GM23338 (cell line): ENCODE data around the gene DRGX. TPM values are rescaled to one million over a fixed set of nuclear protein-coding genes. Genes with fewer than 3 reads are reported as not detected.

Source experiments
- ATAC-seq: fragments of 200-7000 bp; cut with Tn5 transposase; 3 replicates; pipeline ENCODE4 v1.9.1; 2020
- DNase-seq: peaks from one replicate; pipeline ENCODE4 v3.0.0-alpha.2; 2015; ENCODE audit warnings: low spot score
- H2AFZ ChIP-seq: fragments of 200-600 bp; sonication (generic); 2 replicates; pipeline ENCODE4 v1.8.0; 2016; ENCODE audit warnings: antibody characterized with exemption, mild to moderate bottlenecking, moderate library complexity
- H3F3A ChIP-seq: fragments of 200-600 bp; sonication (generic); replicated peaks from 2 replicates; pipeline ENCODE4 v1.8.0; 2017; ENCODE audit warnings: antibody characterized with exemption, mixed run types, low read depth
- H3K27ac ChIP-seq: fragments of 200-600 bp; sonication (generic); 2 replicates; pipeline ENCODE4 v1.6.1; 2016; ENCODE audit warnings: low read depth
- H3K27me3 ChIP-seq: fragments of 200-600 bp; sonication (generic); 2 replicates; pipeline ENCODE4 v1.8.0; 2016; ENCODE audit warnings: mild to moderate bottlenecking, mixed run types, moderate library complexity; ENCODE audit not compliant: insufficient read depth
- H3K36me3 ChIP-seq: fragments of 200-600 bp; sonication (generic); 2 replicates; pipeline ENCODE4 v1.8.0; 2016; ENCODE audit warnings: mild to moderate bottlenecking; ENCODE audit not compliant: insufficient read depth
- H3K4me1 ChIP-seq: fragments of 200-600 bp; sonication (generic); 2 replicates; pipeline ENCODE4 v1.8.0; 2016; ENCODE audit warnings: mild to moderate bottlenecking, moderate library complexity; ENCODE audit not compliant: insufficient read depth
- H3K4me2 ChIP-seq: fragments of 200-600 bp; sonication (generic); 2 replicates; pipeline ENCODE4 v1.7.1; 2017; ENCODE audit warnings: mixed run types
- H3K4me3 ChIP-seq: fragments of 200-600 bp; sonication (generic); 2 replicates; pipeline ENCODE4 v1.6.1; 2016; ENCODE audit warnings: mixed run types
- H3K79me2 ChIP-seq: fragments of 200-600 bp; sonication (generic); replicated peaks from 2 replicates; pipeline ENCODE4 v1.8.0; 2017; ENCODE audit warnings: mild to moderate bottlenecking; ENCODE audit not compliant: insufficient read depth
- H3K9me2 ChIP-seq: fragments of 200-600 bp; sonication (generic); 2 replicates; pipeline ENCODE4 v1.8.0; 2017; ENCODE audit not compliant: insufficient read depth
- H4K20me1 ChIP-seq: fragments of 200-600 bp; sonication (generic); replicated peaks from 2 replicates; pipeline ENCODE4 v1.8.0; 2017; ENCODE audit warnings: mild to moderate bottlenecking; ENCODE audit not compliant: insufficient read depth
- H3K27ac Mint-ChIP-seq: 2 replicates; pipeline ENCODE4 v1.8.0; 2020; ENCODE audit warnings: inconsistent platforms, mild to moderate bottlenecking, moderate library complexity, mixed read lengths
- H3K27me3 Mint-ChIP-seq: 3 replicates; pipeline ENCODE4 v1.8.0; 2022; ENCODE audit warnings: low read depth, mild to moderate bottlenecking, moderate library complexity, mixed read lengths, inconsistent platforms; ENCODE audit not compliant: insufficient read depth, poor library complexity
- H3K36me3 Mint-ChIP-seq: 3 replicates; pipeline ENCODE4 v1.8.0; 2021; ENCODE audit warnings: low read depth, mild to moderate bottlenecking, inconsistent platforms, moderate library complexity, mixed read lengths
- H3K4me1 Mint-ChIP-seq: 3 replicates; pipeline ENCODE4 v1.8.0; 2020; ENCODE audit warnings: mild to moderate bottlenecking, inconsistent platforms, mixed read lengths
- H3K4me3 Mint-ChIP-seq: 3 replicates; pipeline ENCODE4 v1.8.0; 2021; ENCODE audit warnings: moderate library complexity, mild to moderate bottlenecking, inconsistent platforms, mixed read lengths
- H3K9me3 Mint-ChIP-seq: 3 replicates; pipeline ENCODE4 v1.8.0; 2020; ENCODE audit warnings: moderate library complexity, mild to moderate bottlenecking, inconsistent platforms, mixed read lengths
- CREB1 ChIP-seq: fragments of 250-450 bp; sonication (Bioruptor Pico); IDR thresholded peaks from 2 replicates; pipeline ENCODE4 v1.5.0; 2020; ENCODE audit warnings: low read depth, mild to moderate bottlenecking, moderate library complexity
- ETS1 ChIP-seq: IDR thresholded peaks from 2 replicates; pipeline ENCODE4 v1.6.1; 2016; ENCODE audit warnings: antibody characterized with exemption
- EZH2 ChIP-seq: fragments of 200-600 bp; sonication (generic); IDR thresholded peaks from one replicate; pipeline ENCODE4 v1.8.0; 2017; ENCODE audit warnings: antibody characterized with exemption, mild to moderate bottlenecking, low read depth; ENCODE audit not compliant: unreplicated experiment
- EZH2phosphoT487 ChIP-seq: fragments of 200-600 bp; sonication (generic); IDR thresholded peaks from one replicate; pipeline ENCODE4 v1.8.1; 2018; ENCODE audit warnings: antibody characterized with exemption; ENCODE audit not compliant: unreplicated experiment
- JUNB ChIP-seq: IDR thresholded peaks from one replicate; pipeline ENCODE4 v1.6.1; 2016; ENCODE audit warnings: antibody characterized with exemption; ENCODE audit not compliant: unreplicated experiment
- NANOG ChIP-seq: IDR thresholded peaks from 2 replicates; pipeline ENCODE4 v1.6.1; 2016; ENCODE audit warnings: antibody characterized with exemption, borderline replicate concordance
- POLR2AphosphoS5 ChIP-seq: IDR thresholded peaks from 2 replicates; pipeline ENCODE4 v1.6.1; 2016; ENCODE audit warnings: antibody characterized with exemption, low read depth
- REST ChIP-seq: IDR thresholded peaks from one replicate; pipeline ENCODE4 v1.6.1; 2018; ENCODE audit warnings: antibody characterized with exemption; ENCODE audit not compliant: unreplicated experiment
- STAT1 ChIP-seq: IDR thresholded peaks from one replicate; pipeline ENCODE4 v1.6.1; 2016; ENCODE audit warnings: antibody characterized with exemption; ENCODE audit not compliant: unreplicated experiment
- ZNF114 ChIP-seq: fragments of 250-450 bp; sonication (Bioruptor Pico); IDR thresholded peaks from 2 replicates; pipeline ENCODE4 v1.5.0; 2020; ENCODE audit warnings: mild to moderate bottlenecking, moderate library complexity
- ZNF331 ChIP-seq: fragments of 250-450 bp; sonication (Bioruptor Pico); IDR thresholded peaks from 2 replicates; pipeline ENCODE4 v1.5.0; 2020; ENCODE audit warnings: low read depth, mild to moderate bottlenecking, moderate library complexity
- ZNF462 ChIP-seq: fragments of 250-450 bp; sonication (Bioruptor Pico); IDR thresholded peaks from 2 replicates; pipeline ENCODE4 v1.5.0; 2020; ENCODE audit warnings: mild to moderate bottlenecking, moderate library complexity
- polyA plus RNA-seq: library from polyadenylated mRNA; unstranded; fragments of >200 nt; fragmentation: Nextera tagmentation; extraction: Ambion mirVana; gene quantifications from 2 replicates; pipeline ENCODE4 v1.2.1, GENCODE V29; 2016
- total RNA-seq: library from RNA; depleted of rRNA; stranded (reverse); fragments of >200 nt; shearing (Covaris generic); gene quantifications from 2 replicates; pipeline ENCODE4 v1.2.3, GENCODE V29; 2014
- TF ChIP-seq, protein P1 (sequence below), 2 experiments: fragments of 200-600 bp in 1 of 2; sonication (generic) in 1 of 2; conservative IDR thresholded peaks; 2 replicates each; pipeline versions ENCODE4 v1.5.1 to v1.6.1; 2016 to 2017; ENCODE audit warnings: antibody characterized with exemption in 2 of 2, low read depth in 2 of 2, mild to moderate bottlenecking in 2 of 2, moderate library complexity in 1 of 2

DRGX gene
- total and polyA plus RNA-seq, 2 experiments from 2014 or later = not detected

DNA sequence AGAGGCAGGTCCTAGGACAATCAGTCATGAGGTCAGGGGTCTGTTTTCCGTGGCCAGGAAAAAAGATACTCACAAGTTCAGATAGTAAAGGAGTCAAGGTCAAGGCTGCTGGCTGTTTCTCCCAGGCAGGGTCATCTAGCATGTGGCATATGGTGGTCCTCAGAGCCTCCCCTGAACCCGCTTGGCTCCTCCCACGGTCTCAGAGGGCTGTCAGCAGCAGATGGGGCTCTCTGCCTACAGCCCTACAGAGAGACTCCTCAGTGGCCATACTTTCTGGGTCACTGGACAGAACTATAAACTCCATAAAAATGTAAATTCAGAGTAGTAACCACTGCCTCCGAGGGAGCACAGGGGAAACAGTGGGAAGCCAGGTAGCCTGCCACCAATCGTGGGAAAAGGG, 11.3 kb upstream of the DRGX start:
- peaks cover 36% of the 10 kb centered on the region for H3K4me1 Mint-ChIP-seq
- no peak overlapping the region for H3K4me3 ChIP-seq
- H3K4me2 ChIP-seq = no peak overlapping the region
- H3K4me3 Mint-ChIP-seq = no peak overlapping the region
- H3K36me3 ChIP-seq = no peaks in the 10 kb centered on the region
- no peaks in the 10 kb centered on the region for H3K36me3 Mint-ChIP-seq
- H3K9me3 Mint-ChIP-seq = no peaks in the 10 kb centered on the region
- peaks cover 7% of the 10 kb centered on the region for H3K4me1 ChIP-seq
- H3K27ac Mint-ChIP-seq = no peak overlapping the region
- no peak overlapping the region for H3K27ac ChIP-seq
- H3F3A ChIP-seq = no peaks in the 10 kb centered on the region
- DNase-seq (no peak), ATAC-seq (no peak)
- H3K79me2 ChIP-seq = no peaks in the 10 kb centered on the region
- no peaks in the 10 kb centered on the region for H3K9me2 ChIP-seq
- no peak for TF ChIP-seq POLR2AphosphoS5
- TF ChIP-seq REST = no peak
- no peak for TF ChIP-seq NANOG
- TF ChIP-seq JUNB = no peak
- no peak for TF ChIP-seq EZH2phosphoT487
- no peak for TF ChIP-seq ETS1
- TF ChIP-seq STAT1 = no peak
- no peak for TF ChIP-seq CREB1 (CRISPR knock-in tag)
- no peak for TF ChIP-seq ZNF462 (CRISPR knock-in tag)
- TF ChIP-seq ZNF114 (CRISPR knock-in tag) = no peak
- TF ChIP-seq, protein P1, sequence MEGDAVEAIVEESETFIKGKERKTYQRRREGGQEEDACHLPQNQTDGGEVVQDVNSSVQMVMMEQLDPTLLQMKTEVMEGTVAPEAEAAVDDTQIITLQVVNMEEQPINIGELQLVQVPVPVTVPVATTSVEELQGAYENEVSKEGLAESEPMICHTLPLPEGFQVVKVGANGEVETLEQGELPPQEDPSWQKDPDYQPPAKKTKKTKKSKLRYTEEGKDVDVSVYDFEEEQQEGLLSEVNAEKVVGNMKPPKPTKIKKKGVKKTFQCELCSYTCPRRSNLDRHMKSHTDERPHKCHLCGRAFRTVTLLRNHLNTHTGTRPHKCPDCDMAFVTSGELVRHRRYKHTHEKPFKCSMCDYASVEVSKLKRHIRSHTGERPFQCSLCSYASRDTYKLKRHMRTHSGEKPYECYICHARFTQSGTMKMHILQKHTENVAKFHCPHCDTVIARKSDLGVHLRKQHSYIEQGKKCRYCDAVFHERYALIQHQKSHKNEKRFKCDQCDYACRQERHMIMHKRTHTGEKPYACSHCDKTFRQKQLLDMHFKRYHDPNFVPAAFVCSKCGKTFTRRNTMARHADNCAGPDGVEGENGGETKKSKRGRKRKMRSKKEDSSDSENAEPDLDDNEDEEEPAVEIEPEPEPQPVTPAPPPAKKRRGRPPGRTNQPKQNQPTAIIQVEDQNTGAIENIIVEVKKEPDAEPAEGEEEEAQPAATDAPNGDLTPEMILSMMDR (conservative IDR thresholded peaks at IDR 0.05; ENCODE audit: low read depth in 2 of 2) = no peak
- TF ChIP-seq EZH2 = no peak
- no peak for TF ChIP-seq ZNF331 (CRISPR knock-in tag)
- no peak overlapping the region for H2AFZ ChIP-seq
- no peaks in the 10 kb centered on the region for H4K20me1 ChIP-seq
- peaks cover 22% of the 10 kb centered on the region for H3K27me3 Mint-ChIP-seq
- H3K27me3 ChIP-seq = peaks cover 14% of the 10 kb centered on the region
